Type B pancreatic cell (in vitro differentiated cells): Measurements from ENCODE around the gene GPN2. TPM values are rescaled to one million over a fixed set of nuclear protein-coding genes. Genes with fewer than 3 reads are reported as not detected.

Experiments
- DNase-seq: peaks from one replicate; pipeline ENCODE4 v3.0.0; 2021; ENCODE audit warnings: mixed read lengths; ENCODE audit not compliant: unreplicated experiment; ENCODE audit errors: extremely low spot score
- H3K27ac Mint-ChIP-seq: 2 replicates; pipeline ENCODE4 v1.8.0; 2021; ENCODE audit warnings: mild to moderate bottlenecking, mixed read lengths
- H3K27me3 Mint-ChIP-seq: 2 replicates; pipeline ENCODE4 v1.8.0; 2021; ENCODE audit warnings: mixed read lengths
- H3K36me3 Mint-ChIP-seq: 2 replicates; pipeline ENCODE4 v1.8.0; 2021; ENCODE audit warnings: mixed read lengths
- H3K4me1 Mint-ChIP-seq: one replicate; pipeline ENCODE4 v1.8.0; 2021; ENCODE audit warnings: mixed read lengths; ENCODE audit not compliant: unreplicated experiment
- H3K4me3 Mint-ChIP-seq: 2 replicates; pipeline ENCODE4 v1.8.0; 2021; ENCODE audit warnings: mild to moderate bottlenecking, mixed read lengths
- H3K9me3 Mint-ChIP-seq: 2 replicates; pipeline ENCODE4 v1.8.0; 2021; ENCODE audit warnings: mixed read lengths
- total RNA-seq: library from RNA; stranded (reverse); gene quantifications from 2 replicates; pipeline ENCODE4 v1.2.1, GENCODE V29; 2021; ENCODE audit warnings: low replicate concordance
- TF ChIP-seq, protein P1 (sequence below): fragments of 200-600 bp; sonication (generic); conservative IDR thresholded peaks from 2 replicates; pipeline ENCODE4 v1.5.0; 2021; ENCODE audit warnings: antibody characterized with exemption, mild to moderate bottlenecking

GPN2 gene
- total RNA-seq, 1 donor from 2014 or later = 28.7 TPM

DNA sequence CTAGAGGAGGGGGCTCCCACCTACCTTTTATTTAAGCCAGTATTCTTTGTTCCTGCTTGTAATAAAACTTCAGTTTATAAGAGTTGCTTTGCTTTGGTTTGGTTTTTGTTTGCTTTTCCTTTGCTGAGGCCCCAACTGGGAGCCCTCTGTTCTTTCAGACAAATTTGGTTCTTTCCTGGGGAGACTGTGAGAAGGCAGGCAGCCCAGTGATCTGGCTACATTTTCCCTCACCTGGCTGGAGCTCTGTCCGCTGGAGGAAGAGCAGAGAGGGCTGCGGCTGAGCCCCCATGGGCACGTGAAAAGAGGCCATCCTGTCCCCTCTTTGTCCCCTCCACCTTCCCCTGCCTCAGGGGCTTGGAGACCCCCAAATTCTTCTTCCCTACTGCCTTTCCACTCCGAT, 34.4 kb downstream of the GPN2 start:
- no peaks in the 10 kb centered on the region for H3K27me3 Mint-ChIP-seq
- peak overlapping the region; percentile 31 for H3K4me3 Mint-ChIP-seq
- TF ChIP-seq, protein P1, sequence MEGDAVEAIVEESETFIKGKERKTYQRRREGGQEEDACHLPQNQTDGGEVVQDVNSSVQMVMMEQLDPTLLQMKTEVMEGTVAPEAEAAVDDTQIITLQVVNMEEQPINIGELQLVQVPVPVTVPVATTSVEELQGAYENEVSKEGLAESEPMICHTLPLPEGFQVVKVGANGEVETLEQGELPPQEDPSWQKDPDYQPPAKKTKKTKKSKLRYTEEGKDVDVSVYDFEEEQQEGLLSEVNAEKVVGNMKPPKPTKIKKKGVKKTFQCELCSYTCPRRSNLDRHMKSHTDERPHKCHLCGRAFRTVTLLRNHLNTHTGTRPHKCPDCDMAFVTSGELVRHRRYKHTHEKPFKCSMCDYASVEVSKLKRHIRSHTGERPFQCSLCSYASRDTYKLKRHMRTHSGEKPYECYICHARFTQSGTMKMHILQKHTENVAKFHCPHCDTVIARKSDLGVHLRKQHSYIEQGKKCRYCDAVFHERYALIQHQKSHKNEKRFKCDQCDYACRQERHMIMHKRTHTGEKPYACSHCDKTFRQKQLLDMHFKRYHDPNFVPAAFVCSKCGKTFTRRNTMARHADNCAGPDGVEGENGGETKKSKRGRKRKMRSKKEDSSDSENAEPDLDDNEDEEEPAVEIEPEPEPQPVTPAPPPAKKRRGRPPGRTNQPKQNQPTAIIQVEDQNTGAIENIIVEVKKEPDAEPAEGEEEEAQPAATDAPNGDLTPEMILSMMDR = no peak
- H3K4me1 Mint-ChIP-seq = peaks cover 18% of the 10 kb centered on the region
- no peaks in the 10 kb centered on the region for H3K9me3 Mint-ChIP-seq
- no peak for DNase-seq
- H3K27ac Mint-ChIP-seq = peak overlapping the region; percentile 96
- H3K36me3 Mint-ChIP-seq = peaks cover 16% of the 10 kb centered on the region

DNA sequence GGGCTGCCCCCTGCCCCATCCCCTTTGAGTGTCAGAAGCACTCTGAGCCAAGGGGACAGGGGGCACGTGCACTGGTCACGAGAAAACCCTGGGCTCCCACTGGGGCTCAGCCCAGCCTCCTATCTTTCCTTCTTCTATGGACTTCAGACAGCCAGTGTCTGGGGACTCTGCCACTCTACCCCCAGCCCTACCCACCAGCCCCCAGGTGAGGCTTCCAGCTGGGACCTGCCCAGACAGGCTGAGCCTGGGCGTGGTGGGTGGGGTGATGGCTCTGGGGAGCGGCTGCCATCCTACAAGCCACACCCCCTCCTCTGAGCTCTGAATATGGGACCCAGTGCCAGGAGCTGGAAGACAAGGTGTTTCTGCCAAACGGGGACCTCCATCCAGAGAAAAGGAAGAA, 35.2 kb downstream of the GPN2 start:
- Mint-ChIP-seq H3K4me3 (peak overlapping the region; percentile 72), H3K4me1 (peaks cover 18% of the 10 kb centered on the region), H3K27me3 (no peaks in the 10 kb centered on the region), H3K36me3 (peaks cover 16% of the 10 kb centered on the region), H3K9me3 (no peaks in the 10 kb centered on the region), H3K27ac (peak overlapping the region; percentile 84)
- no peak for DNase-seq
- TF ChIP-seq, protein P1 = no peak

DNA sequence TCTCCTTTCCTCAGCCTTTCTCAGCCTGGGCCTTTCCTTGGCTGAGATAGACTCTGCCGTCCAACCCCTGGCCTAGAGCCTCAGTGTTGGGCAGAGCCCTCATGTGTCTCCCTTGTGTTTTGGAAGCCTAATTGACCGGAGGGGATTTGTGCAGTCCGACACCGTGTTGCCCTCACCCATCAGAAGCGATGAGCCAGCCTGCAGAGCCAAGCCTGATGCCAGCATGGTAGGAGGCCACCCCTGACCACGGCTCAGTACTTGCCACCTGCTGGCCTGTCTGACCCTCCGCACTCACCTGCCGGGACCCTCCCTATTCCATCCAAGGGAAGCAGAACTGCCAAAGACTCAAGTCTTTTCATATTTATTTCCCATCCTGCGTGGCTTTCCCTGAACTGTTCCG, 36.5 kb downstream of the GPN2 start:
- no peaks in the 10 kb centered on the region for H3K27me3 Mint-ChIP-seq
- DNase-seq = no peak
- H3K9me3 Mint-ChIP-seq = no peaks in the 10 kb centered on the region
- H3K36me3 Mint-ChIP-seq = peaks cover 16% of the 10 kb centered on the region
- TF ChIP-seq, protein P1 = no peak
- H3K4me1 Mint-ChIP-seq = peaks cover 18% of the 10 kb centered on the region
- peak overlapping the region; percentile 84 for H3K27ac Mint-ChIP-seq
- H3K4me3 Mint-ChIP-seq = no peak overlapping the region

DNA sequence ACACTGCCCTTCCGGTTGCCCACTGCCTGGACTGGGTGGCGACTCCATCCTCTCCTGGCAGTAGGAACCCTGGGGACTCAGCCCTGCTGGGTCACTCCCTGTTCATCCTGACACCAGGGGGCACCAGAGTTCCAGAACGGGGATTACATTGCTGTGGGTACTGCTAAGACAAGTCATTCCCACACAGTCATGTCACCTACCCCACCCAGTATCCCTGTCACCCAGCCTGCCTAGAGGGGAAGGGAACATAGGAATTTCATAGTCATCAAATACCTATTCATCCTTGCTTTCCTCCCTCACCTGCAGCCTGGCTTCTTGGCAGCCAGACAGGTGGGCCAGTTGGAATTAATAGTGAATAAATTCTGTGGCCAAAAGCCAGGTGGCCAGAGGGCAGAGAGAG, 36.9 kb downstream of the GPN2 start:
- Mint-ChIP-seq H3K4me1 (peaks cover 16% of the 10 kb centered on the region), H3K4me3 (no peak overlapping the region), H3K27ac (peak overlapping the region; percentile 84), H3K9me3 (no peaks in the 10 kb centered on the region), H3K27me3 (no peaks in the 10 kb centered on the region), H3K36me3 (peaks cover 16% of the 10 kb centered on the region)
- peak; percentile 86 for DNase-seq
- TF ChIP-seq, protein P1 = peak; percentile 86

DNA sequence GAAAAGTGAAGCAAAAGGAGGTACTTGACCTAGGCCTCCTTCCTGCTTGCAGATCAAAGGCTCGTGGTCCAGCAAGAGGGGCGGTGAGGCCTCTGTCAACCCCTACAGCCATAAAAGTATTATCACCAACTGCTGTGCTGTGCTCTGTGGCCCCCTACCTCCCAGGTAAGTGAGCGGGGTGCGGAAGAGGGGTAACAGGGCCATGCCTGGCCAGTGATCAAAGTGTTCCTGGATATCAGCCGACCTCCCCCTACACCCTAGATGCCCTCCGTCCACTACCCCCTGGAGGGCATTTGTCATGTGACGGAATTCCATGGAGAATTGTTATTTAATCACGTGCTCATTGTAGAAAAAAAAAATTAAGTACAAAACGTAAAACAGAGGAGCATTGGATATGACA, 37.4 kb downstream of the GPN2 start:
- DNase-seq = no peak
- Mint-ChIP-seq H3K9me3 (no peaks in the 10 kb centered on the region), H3K27ac (peak overlapping the region; percentile 84), H3K4me1 (peaks cover 12% of the 10 kb centered on the region), H3K4me3 (no peak overlapping the region), H3K27me3 (no peaks in the 10 kb centered on the region), H3K36me3 (peaks cover 18% of the 10 kb centered on the region)
- TF ChIP-seq, protein P1 = no peak
